ENCODE measurements around the gene ARMC3.

GRCh38 chr10:22954970-22955369, 27.1 kb downstream of the ARMC3 start:
- no peak for TF ChIP-seq CTCF (IDR thresholded peaks at IDR 0.05)
- no peak for TF ChIP-seq POLR2A (IDR thresholded peaks at IDR 0.05; ENCODE audit: low read length)
- TF ChIP-seq EP300 (IDR thresholded peaks at IDR 0.05), result no peak
- no peak for TF ChIP-seq USF2 (IDR thresholded peaks at IDR 0.05)
- no peak for TF ChIP-seq BHLHE40 (IDR thresholded peaks at IDR 0.05; ENCODE audit: low read depth, low read length)
